Brain pericyte (primary cell): ENCODE results near the gene DLGAP1.
"Not testable (repeated sequence)": the region's sequence is repeated elsewhere in the genome, so short reads cannot be mapped to it uniquely, and the experiment has no call there.

Source experiments
- DNase-seq: peaks from one replicate; pipeline ENCODE4 v3.0.0-alpha.2; 2012; ENCODE audit warnings: low read depth, low spot score

The DLGAP1 gene

GRCh38 chr18:3608099-3608453, 847.0 kb downstream of the DLGAP1 start:
- DNase-seq: not testable (repeated sequence)

DNA sequence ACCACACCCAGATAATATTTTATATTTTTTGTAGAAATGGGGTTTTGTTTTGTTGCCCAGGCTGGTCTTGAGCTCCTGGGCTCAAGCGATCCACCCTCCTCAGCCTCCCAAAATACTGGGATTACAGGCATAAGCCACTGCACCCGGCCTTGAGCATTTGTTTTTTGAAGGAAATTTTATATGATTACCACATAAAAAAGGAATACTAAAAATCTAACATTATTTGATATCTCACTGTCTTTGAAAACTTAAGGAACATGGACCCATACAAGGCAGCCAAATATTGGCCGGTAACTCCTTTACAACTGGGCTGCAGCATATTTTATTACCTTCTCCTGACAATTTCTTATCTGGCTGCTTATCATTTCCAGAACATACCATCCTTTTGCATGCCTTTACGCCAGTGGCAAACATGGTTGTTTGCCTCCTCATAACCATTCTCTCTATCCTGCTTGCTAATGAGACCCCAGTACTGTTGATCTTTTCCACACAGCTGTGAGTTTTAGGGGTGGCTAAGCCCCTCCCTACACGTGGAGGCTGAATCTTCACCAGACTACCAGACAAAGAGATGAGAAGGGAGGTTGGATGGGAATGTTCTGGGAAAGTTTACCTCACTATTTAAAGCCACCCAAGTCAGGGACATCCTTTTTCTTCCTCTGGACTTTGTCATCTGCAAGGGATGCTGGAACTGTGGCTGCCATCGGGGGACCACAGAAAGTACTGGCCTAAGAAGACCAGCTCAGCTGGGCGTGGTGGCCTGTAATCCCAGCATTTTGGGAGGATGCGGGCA, 847.6 kb downstream of the DLGAP1 start:
- DNase-seq: no peak

GRCh38 chr18:3606863-3607262, 848.2 kb downstream of the DLGAP1 start:
- DNase-seq: not testable (repeated sequence)

- no peak for DNase-seq
These were observed 849.1 kb downstream of the DLGAP1 start for GRCh38 chr18:3605954-3606443.

GRCh38 chr18:3605486-3605952, 849.6 kb downstream of the DLGAP1 start:
- DNase-seq: no peak

DNA sequence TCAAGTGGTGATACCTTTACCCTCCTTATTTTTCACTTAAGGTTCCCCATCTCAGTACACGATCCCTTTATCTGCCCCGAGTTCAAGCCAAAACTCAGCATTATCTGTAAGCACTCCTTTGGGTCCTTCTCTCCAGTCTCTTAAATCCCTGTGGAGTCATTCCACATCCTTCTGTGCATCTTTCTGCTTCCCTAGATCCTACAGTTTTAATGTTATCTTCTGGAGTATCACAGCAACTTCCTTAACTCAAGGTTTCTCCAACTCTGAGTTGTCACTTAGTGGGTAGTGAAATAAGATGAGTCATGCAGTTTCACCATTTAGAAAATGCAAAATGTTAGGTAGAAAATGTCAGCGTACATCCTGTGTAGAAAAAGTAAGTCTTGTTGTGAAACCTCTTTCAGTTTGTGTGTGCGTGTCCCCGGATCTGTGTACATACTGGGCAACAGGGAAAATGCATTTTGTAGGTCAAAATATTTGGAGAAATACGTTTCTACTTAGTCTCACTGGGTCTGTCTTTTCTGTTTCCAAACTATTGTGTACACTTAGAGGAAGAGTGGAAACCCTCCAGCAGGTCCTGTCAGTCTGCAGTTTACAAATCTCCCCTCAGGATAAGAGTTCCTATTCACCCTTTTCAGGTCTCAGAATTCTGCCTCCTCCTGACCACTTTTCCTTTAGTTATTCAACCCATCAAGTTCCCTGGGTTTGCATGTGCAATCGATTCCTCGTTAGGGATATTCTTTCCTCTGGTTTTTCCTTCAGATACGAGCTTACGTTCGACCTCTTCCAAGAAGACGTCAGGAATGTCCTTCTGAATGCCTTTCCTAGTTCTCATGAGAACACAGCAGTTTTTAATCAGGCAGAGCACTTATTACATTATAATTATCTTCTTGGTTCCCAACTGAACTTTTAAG, 850.4 kb downstream of the DLGAP1 start:
- DNase-seq: no peak

DNA sequence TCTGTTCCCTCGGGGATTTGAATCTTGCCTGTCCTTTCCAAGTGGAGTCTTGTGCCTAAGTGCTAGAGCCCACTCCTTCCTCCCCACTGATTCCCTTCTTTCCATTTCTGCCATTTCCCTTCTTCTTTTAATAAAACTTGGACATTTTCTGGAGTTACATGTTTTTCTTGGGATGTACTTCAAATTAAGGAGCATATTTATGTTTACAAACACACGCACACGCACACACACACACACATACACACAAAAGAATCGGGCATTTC, 850.9 kb downstream of the DLGAP1 start:
- no peak for DNase-seq

DNA sequence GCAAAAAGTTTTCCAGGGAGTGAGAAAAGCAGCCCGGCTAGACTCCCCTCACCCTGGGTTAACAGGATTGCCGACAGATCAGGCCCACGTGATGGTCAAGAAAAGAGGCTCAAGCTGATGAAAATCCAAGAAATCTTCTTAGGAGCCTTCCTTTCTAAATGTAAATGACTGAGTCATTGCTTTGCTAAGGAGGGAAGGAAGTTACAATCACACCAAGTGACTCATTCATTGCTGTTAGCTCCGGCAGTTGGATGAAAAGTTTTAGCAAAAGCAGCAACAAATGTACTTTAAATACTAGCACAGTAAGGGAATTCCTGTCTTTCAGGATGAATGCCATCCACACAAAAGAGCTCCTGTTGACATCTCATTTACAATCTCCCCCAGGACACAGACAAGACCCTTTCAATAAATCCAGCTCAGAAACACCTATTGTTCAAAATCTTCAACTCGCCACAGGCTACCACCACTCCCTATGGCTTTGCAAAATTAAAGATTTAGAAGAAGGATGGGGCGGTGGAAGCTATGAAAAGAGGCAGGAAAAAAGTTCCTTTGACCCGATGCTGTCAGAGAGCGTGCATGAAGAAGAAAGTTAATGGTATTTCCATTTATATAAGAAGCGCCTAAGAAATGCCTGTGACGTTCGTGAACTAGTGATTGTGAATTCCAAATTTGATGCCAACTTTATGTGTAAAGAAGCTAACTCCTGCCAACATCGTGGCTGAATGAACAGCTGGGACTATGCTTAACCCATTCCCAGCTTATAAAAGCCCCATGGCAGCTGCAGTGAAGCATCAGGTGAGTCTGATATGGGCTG, 851.5 kb downstream of the DLGAP1 start:
- DNase-seq: no peak

GRCh38 chr18:3601106-3601755, 853.9 kb downstream of the DLGAP1 start:
- DNase-seq: not testable (repeated sequence)

- no peak for DNase-seq
These were observed 855.2 kb downstream of the DLGAP1 start for GRCh38 chr18:3599861-3600260.

- DNase-seq: no peak
These were observed 855.9 kb downstream of the DLGAP1 start for GRCh38 chr18:3599195-3599594.

DNA sequence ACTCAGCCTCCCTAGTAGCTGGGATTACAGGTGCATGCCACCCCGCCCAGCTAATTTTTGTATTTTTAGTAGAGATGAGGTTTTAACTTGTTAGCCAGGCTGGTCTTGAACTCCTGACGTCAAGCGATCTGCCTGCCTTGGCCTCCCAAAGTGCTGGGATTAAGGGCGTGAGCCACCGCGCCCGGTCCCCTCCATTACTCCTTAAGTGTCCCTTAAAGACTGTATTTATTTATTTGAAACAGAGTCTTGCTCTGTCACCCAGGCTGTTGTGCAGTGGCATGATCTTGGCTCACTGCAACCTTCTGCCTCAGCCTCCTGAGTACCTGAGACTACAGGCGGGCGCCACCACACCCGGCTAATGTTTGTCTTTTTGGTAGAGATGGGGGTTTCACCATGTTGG, 856.5 kb downstream of the DLGAP1 start:
- no peak for DNase-seq

- DNase-seq: no peak
These were observed 857.4 kb downstream of the DLGAP1 start for GRCh38 chr18:3597409-3598357.

DNA sequence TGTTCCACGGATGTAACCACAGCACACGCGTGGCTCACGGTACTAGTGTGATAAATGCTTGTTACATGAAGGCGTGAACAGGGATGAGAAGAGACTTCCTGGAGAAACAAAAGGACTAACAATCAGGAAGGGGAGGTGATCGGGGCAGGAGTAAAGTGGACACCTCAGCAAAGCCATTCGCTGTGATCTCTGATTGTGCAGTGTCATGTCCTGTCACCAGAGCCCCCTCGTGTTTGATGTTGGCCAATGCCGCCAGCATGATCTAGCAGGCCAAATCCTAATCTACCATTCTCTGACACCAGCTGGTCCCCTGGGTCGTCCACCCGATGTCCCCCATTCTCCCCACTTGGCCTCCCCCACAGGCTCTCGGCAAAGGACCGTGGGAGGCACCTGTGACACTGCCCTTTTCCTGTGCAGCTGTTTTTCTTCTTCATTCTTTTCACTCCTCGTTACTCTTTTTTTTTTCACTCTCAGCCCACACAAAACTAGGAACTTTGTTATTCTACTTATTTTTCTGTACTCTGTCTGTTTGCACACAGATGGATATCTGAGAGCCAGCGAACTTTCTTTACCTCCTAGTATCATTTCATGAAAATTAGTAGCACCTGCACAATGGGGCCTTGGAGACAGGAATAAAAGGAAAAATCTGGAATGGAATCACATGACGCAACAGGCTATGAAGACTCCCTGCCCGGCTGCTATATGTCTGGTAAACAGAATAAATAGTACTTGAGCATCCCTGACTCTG, 858.3 kb downstream of the DLGAP1 start:
- DNase-seq: no peak

DNA sequence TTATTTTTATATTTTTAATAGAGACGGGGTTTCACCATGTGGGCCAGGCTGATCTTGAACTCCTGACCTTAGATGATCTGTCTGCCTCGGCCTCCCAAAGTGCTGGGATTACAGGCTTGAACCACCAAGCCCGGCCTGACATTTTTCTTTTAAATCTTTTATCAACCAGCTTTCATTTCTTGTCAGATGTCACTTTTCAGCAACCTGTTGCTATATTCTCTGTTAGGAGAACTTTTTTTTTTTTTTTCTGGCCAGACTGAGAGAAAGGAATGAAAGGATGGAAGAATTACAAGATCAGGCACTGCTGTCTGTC, 858.8 kb downstream of the DLGAP1 start:
- no peak for DNase-seq

DNA sequence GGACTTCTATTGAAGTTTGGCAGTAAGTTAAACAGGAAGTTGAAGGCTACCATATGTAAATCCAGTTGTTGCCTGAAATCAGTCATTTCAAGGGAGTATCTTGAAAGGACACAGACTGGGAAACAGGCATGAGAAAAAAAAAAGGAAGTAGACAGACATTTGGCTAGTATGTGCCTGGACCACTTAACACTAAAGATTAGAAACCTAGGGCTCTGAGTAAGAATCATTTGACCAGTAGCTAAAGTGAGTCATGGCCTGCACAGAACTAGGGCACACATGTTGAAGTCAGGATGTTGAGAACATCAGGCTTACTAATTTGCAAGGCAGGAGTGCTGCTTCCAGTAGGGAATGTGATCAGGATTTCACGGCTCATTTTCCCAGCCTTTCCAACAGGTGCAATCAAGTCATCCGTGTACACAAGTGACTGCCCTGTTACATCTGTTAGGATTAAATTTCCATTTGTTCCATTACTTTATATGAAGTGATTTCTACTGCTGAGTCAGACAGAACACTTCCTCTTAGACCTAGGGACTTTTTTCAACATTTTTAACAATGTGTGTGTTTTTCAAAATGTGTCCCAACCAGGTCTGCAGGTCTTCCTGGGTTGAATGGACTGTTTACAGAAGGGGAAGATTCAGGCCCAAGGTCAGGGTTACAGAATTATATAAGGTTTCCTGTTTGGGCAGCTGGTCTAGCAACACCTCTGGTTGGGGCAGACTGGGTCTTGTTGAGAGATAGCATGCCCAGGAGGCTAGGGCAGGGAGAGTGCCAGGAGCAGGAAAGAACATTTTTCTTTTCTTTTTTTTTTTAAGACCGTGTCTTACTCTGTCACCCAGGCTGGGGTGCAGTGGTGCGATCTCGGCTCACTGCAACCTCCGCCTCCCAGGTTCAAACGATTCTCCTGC, 859.5 kb downstream of the DLGAP1 start:
- no peak for DNase-seq

DNA sequence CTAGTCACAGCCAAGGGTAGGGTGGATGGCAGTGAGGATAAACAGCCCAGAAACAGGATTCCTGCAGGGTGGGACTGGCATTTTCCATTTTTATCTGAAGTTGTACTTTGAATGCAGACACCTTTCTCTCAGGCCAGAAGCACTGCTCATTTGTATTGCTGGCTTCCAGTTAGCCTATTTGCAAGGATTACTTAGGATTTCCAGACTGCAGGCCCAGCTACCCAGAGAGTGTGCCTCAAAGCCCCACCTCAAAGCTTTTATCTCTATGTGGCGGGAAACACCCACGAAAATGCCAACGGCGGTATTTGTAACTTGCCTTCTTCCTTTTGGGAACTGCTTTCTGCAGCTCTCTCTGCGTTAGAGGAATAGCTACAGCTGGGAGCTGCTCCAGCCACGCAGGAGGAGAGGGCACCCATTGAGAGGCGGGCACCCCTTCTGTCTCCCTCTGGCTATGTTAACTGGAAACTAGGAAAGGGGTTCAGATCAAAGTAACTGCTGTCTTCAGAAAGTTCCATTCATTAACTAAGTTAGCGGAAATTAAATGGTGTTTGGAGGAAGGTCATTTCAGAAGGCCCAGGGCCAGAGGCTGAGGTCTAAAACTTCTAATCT, 860.2 kb downstream of the DLGAP1 start:
- DNase-seq: no peak
